HFF-Myc (cell line): ENCODE results near the gene FOXL1.

ENCODE experiments used
- DNase-seq: peaks from one replicate; pipeline ENCODE4 v3.0.0-alpha.2; 2011; ENCODE audit warnings: low read depth; ENCODE audit errors: extremely low read depth
- H3K4me3 ChIP-seq: replicated peaks from 2 replicates; pipeline ENCODE4 v1.5.1; 2011; ENCODE audit warnings: low read depth, mild to moderate bottlenecking, control low read depth, low read length
- TF ChIP-seq, protein P1 (sequence below): IDR thresholded peaks from 2 replicates; pipeline ENCODE4 v1.5.1; 2012; ENCODE audit warnings: mild to moderate bottlenecking, low read depth, low read length, control low read depth; ENCODE audit errors: missing control alignments

Gene FOXL1

DNA sequence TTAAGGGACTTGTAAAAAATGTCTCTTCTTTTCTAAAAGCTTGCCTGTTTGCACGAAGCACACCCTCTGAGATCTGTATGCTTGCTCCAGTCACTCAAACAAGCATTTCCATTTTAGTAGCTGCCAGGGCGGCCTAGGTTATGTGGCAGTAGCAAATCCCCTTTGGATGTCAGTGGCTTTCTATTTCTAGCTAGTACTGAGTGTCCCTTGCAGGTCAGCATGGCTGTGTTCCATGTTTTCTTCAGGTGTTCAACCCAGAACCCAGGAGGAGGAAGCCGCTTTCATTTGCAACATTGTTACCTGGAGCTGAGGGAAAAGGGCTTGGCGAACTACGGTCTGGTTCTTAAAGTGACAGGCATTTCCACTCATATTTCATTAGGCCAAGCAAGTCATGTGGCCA is 36.4 kb downstream of the FOXL1 start:
- TF ChIP-seq, protein P1, sequence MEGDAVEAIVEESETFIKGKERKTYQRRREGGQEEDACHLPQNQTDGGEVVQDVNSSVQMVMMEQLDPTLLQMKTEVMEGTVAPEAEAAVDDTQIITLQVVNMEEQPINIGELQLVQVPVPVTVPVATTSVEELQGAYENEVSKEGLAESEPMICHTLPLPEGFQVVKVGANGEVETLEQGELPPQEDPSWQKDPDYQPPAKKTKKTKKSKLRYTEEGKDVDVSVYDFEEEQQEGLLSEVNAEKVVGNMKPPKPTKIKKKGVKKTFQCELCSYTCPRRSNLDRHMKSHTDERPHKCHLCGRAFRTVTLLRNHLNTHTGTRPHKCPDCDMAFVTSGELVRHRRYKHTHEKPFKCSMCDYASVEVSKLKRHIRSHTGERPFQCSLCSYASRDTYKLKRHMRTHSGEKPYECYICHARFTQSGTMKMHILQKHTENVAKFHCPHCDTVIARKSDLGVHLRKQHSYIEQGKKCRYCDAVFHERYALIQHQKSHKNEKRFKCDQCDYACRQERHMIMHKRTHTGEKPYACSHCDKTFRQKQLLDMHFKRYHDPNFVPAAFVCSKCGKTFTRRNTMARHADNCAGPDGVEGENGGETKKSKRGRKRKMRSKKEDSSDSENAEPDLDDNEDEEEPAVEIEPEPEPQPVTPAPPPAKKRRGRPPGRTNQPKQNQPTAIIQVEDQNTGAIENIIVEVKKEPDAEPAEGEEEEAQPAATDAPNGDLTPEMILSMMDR, result no peak
- DNase-seq, result no peak

DNA sequence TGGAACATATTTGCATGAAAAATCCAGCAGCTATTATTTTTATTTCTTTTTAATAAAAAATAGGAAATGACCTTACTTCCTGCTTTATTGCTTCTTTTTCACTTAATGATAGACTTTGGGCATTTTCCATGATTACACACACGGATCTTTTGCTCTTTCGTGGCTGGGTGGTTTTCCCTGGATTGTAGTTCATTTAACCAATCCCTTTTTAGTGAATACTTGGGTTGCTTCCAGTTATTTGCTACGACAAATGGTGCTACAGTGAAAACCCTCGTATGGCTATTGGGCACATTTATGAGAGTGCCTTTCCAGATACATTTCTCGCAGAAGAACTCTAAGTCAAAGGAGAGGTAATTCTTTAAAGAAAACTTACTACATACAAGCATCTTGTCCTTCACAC is 38.6 kb downstream of the FOXL1 start:
- no peak overlapping the region for H3K4me3 ChIP-seq
- TF ChIP-seq, protein P1, result no peak
- no peak for DNase-seq

More for the DNA sequence above, 36.4 kb downstream of the FOXL1 start:
- no peak overlapping the region for H3K4me3 ChIP-seq

DNA sequence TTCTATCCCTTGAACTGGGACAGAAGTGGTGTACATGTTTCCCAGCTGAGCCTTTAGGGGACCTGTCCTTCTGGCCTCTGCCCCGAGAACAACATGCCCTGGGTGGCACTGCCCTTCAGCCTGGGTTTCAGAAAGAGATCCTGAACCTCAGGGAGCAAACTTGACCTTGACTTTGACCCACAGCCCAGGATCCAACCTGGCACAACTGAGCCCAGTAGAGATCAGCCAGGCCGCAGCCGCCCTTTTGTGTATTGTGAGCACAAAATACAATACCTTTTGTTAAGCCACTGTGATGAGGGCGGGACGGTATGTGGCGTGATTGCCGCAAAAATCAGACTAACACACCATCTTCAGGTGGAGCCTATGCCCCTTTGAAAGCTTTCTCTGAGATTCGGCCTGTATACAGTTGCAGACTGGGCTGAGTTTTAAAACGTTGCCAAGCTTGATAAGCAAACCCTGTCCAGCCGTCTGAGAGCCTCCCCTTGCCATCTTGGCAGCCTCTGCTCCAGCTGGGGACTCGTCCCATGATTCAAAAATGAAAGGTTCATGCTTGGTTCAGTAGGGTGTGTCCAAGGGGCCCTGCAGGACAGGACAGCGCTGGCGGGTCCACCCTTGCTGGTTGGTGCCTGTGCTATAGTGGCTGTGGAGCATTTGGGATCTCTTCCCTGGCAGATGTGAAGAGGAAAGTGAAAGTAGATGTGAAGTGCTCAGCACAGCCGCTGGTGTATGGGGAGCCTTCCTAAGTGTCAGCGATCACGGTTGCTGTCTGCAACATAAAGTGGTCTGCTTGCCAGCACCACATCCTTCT is 40.3 kb downstream of the FOXL1 start:
- TF ChIP-seq, protein P1, result no peak
- DNase-seq, result no peak
- H3K4me3 ChIP-seq, result no peak overlapping the region

DNA sequence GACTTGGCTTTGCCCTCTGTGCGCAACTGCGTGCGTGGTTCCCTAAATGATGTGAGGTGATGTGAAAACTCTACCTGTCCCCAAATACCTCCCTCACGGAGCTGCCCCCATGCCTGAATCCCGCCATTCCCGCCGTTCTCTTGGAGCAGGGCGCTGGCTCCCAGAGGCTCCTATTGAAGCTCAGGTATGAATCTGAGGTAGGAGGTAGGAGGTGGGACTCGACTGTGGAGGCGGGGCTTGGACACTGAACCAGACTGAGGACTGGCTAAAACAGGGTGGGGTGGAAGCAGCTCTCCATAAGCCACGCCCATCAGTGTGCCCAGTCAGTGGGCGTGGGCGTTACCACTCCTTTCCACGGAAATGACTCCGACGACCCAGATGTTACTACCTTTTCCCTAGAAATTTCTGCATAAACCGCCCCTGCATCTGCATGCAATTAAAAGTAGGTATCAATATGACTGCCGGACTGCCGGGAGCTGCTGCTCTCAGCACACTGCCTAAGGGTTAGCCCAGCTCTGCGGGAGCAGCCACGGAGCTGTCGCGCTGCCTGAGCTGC is 41.0 kb downstream of the FOXL1 start:
- DNase-seq, result no peak
- no peak overlapping the region for H3K4me3 ChIP-seq

DNA sequence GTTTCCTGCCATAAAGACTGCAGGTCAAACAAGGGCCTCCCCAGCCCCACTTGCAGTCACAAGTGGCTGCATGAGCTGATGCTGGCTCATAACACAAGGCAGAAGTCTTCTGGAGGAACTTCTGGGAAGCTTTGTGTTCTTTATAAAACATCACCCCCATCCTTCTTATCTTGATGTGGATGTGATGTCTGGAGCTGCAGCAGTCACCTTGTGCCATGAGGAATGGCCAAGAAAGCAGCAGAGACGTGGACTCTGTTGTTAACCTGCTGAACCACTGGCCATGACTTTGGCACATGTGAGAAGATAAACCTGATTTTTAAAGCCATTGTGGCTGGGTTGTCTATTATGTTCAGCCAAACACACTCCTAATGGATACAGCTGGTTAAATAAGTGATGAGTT is 41.8 kb downstream of the FOXL1 start:
- no peak overlapping the region for H3K4me3 ChIP-seq
- DNase-seq, result no peak
- TF ChIP-seq, protein P1, result no peak

More for the DNA sequence above, 41.0 kb downstream of the FOXL1 start:
- TF ChIP-seq, protein P1, result no peak

DNA sequence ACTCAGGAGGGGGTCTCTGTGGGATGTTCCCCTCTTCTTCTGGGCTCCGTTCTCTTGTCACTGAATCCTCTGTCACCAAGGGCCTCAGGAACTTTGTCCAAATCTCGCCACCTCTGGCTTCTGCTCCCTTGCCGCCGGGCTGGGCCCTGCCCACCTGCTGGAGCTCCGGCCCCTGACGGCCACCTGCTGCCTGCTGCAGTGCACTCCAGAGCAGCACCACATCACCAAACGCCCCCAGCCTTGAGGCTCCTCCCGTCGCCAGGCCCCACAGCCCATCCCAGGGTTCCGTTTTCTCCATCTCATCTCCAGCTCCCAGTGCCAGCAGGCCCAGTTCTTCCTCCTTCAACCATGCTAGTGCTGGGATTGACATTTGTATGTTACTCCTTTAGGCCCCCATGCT is 43.6 kb downstream of the FOXL1 start:
- H3K4me3 ChIP-seq, result no peak overlapping the region
- TF ChIP-seq, protein P1, result no peak
- no peak for DNase-seq
